CD4-positive, alpha-beta T cell (primary cell): ENCODE data around the gene ESYT1. TPM values are rescaled to one million over a fixed set of nuclear protein-coding genes. Genes with fewer than 3 reads are reported as not detected.

Source experiments
- ATAC-seq: fragments of 200-7000 bp; cut with Tn5 transposase; one replicate; pipeline ENCODE4 v1.10.0; 2022; ENCODE audit warnings: mild to moderate bottlenecking; ENCODE audit not compliant: poor library complexity
- CTCF ChIA-PET: fragments of 350-600 bp; sonication (Branson Sonifier 250); formaldehyde crosslinking; loops from one replicate; lab custom pipeline; 2021; ENCODE audit warnings: antibody characterized with exemption, inconsistent platforms; lab: Charles Lee
- POLR2A ChIA-PET: fragments of 350-600 bp; sonication (Branson Sonifier 250); formaldehyde crosslinking; loops from one replicate; lab custom pipeline; 2021; ENCODE audit warnings: antibody characterized with exemption, inconsistent platforms; lab: Charles Lee
- DNase-seq, 14 experiments: peaks; one replicate each; pipeline ENCODE4 v3.0.0-alpha.2; 2013 to 2020; ENCODE audit warnings: mixed read lengths in 2 of 14
- H3K27ac ChIP-seq, 2 donors: one replicate each; pipeline versions ENCODE4 v1.5.1 to v1.7.0; 2013; ENCODE audit warnings: low read length in 2 of 2, low read depth in 1 of 2, mild to moderate bottlenecking in 1 of 2
- H3K27me3 ChIP-seq, 2 experiments: 1 replicate in 1 of 2; 2 replicates in 1 of 2; pipeline versions ENCODE4 v1.6.1 to v1.7.0; 2013; ENCODE audit warnings: low read length in 2 of 2, control low read depth in 1 of 2, mild to moderate bottlenecking in 1 of 2, moderate library complexity in 1 of 2; ENCODE audit not compliant: insufficient read depth in 2 of 2, control insufficient read depth in 1 of 2
- H3K36me3 ChIP-seq: one replicate; pipeline ENCODE4 v1.6.1; 2013; ENCODE audit warnings: low read length, control low read depth; ENCODE audit not compliant: insufficient read depth
- H3K4me1 ChIP-seq: one replicate; pipeline ENCODE4 v1.6.1; 2013; ENCODE audit warnings: low read length, control low read depth; ENCODE audit not compliant: insufficient read depth
- H3K4me3 ChIP-seq: one replicate; pipeline ENCODE4 v1.5.1; 2013; ENCODE audit warnings: mild to moderate bottlenecking, low read length, moderate library complexity
- H3K9me3 ChIP-seq, 2 experiments: 1 replicate in 1 of 2; 2 replicates in 1 of 2; pipeline versions ENCODE4 v1.6.1 to v1.7.0; 2013; ENCODE audit warnings: low read length in 2 of 2, mild to moderate bottlenecking in 2 of 2, control low read depth in 1 of 2, moderate library complexity in 1 of 2; ENCODE audit not compliant: control insufficient read depth in 1 of 2, insufficient read depth in 1 of 2
- H3K27ac Mint-ChIP-seq: one replicate; pipeline ENCODE4 v1.8.0; 2020; ENCODE audit warnings: mixed read lengths
- H3K27me3 Mint-ChIP-seq: one replicate; pipeline ENCODE4 v1.8.0; 2021; ENCODE audit warnings: mixed read lengths
- H3K36me3 Mint-ChIP-seq: one replicate; pipeline ENCODE4 v1.8.0; 2021; ENCODE audit warnings: low read depth, mixed read lengths
- H3K4me1 Mint-ChIP-seq: one replicate; pipeline ENCODE4 v1.8.0; 2021; ENCODE audit warnings: low read depth, mixed read lengths
- H3K4me3 Mint-ChIP-seq: one replicate; pipeline ENCODE4 v1.8.0; 2020; ENCODE audit warnings: mild to moderate bottlenecking, mixed read lengths
- H3K9me3 Mint-ChIP-seq: one replicate; pipeline ENCODE4 v1.8.0; 2020; ENCODE audit warnings: mixed read lengths
- intact Hi-C, 2 experiments: fragments of 100-400 bp; cut with DNase I in 1 of 2; cut with micrococcal nuclease in 1 of 2; formaldehyde crosslinking; loops; one replicate each; pipeline versions ENCODE4 v1.15.1 to v1.9.0; 2023 to 2025; cut with DNase I, micrococcal nuclease
- total RNA-seq, 174 experiments: library from RNA in 2 of 174; stranded (reverse) in 2 of 174; gene quantifications; one replicate each; pipeline ENCODE4 v1.2.3 and lab custom pipeline; 2021 to 2026
- TF ChIP-seq, protein P1 (sequence below): fragments of 200-600 bp; IDR thresholded peaks from one replicate; pipeline ENCODE4 v1.8.0; 2022; ENCODE audit warnings: antibody characterized with exemption, mild to moderate bottlenecking

The ESYT1 gene
- total RNA-seq, 2 experiments from 2014 or later: 88.5 to 90.3 TPM

- no peaks in the 10 kb centered on the region for H3K27me3 Mint-ChIP-seq
- ATAC-seq (no peak), DNase-seq (no peak)
- peaks cover 10% of the 10 kb centered on the region for H3K36me3 Mint-ChIP-seq
- intact Hi-C loops: loop anchor here (2.0 to 5.0 kb wide), 4 partner anchors 16 to 36 kb away; partner anchors contain the start of genes SMARCC2 (in 2 of the 2), RPL41 (in 1 of the 2) and ZC3H10 (in 1 of the 2)
- peaks cover 33% of the 10 kb centered on the region for H3K4me1 Mint-ChIP-seq
- Histone ChIP-seq H3K4me1 (peaks cover 35% of the 10 kb centered on the region), H3K36me3 (peaks cover 4% of the 10 kb centered on the region), H3K4me3 (peak overlapping the region; percentile 76), H3K27ac (peak overlapping the region in 1 of 2 donors; percentile 87), H3K27me3 (no peaks in the 10 kb centered on the region), H3K9me3 (no peaks in the 10 kb centered on the region)
- peak overlapping the region; percentile 94 for H3K27ac Mint-ChIP-seq
- ChIA-PET CTCF (no interaction called here), POLR2A (interaction anchor here (1.7 kb wide), 1 partner anchor 24 kb away, joined by 50 read pairs; the partner anchor contains the start of gene ESYT1)
- no peaks in the 10 kb centered on the region for H3K9me3 Mint-ChIP-seq
- TF ChIP-seq, protein P1, sequence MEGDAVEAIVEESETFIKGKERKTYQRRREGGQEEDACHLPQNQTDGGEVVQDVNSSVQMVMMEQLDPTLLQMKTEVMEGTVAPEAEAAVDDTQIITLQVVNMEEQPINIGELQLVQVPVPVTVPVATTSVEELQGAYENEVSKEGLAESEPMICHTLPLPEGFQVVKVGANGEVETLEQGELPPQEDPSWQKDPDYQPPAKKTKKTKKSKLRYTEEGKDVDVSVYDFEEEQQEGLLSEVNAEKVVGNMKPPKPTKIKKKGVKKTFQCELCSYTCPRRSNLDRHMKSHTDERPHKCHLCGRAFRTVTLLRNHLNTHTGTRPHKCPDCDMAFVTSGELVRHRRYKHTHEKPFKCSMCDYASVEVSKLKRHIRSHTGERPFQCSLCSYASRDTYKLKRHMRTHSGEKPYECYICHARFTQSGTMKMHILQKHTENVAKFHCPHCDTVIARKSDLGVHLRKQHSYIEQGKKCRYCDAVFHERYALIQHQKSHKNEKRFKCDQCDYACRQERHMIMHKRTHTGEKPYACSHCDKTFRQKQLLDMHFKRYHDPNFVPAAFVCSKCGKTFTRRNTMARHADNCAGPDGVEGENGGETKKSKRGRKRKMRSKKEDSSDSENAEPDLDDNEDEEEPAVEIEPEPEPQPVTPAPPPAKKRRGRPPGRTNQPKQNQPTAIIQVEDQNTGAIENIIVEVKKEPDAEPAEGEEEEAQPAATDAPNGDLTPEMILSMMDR: no peak
- H3K4me3 Mint-ChIP-seq: peak overlapping the region; percentile 94
Observed at GRCh38 chr12:56152756-56153677, 24.9 kb downstream of the ESYT1 start.

GRCh38 chr12:56153678-56154065 is 25.6 kb downstream of the ESYT1 start:
- TF ChIP-seq, protein P1: no peak
- H3K4me3 Mint-ChIP-seq: peak overlapping the region; percentile 51
- intact Hi-C loops: loop anchor here (2.0 to 5.0 kb wide), 4 partner anchors 17 to 36 kb away; partner anchors contain the start of genes SMARCC2 (in 2 of the 2), RPL41 (in 1 of the 2) and ZC3H10 (in 1 of the 2)
- ChIA-PET POLR2A (interaction anchor here (1.1 kb wide), 1 partner anchor 25 kb away, joined by 6 read pairs; the partner anchor contains the start of gene ESYT1), CTCF (no interaction called here)
- H3K27ac Mint-ChIP-seq: peak overlapping the region; percentile 94
- H3K4me1 Mint-ChIP-seq: peaks cover 37% of the 10 kb centered on the region
- DNase-seq (no peak), ATAC-seq (no peak)
- Histone ChIP-seq H3K27ac (no peak overlapping the region), H3K9me3 (no peaks in the 10 kb centered on the region), H3K4me1 (peaks cover 36% of the 10 kb centered on the region), H3K36me3 (peaks cover 4% of the 10 kb centered on the region), H3K4me3 (no peak overlapping the region), H3K27me3 (no peaks in the 10 kb centered on the region)
- H3K27me3 Mint-ChIP-seq: no peaks in the 10 kb centered on the region
- peaks cover 15% of the 10 kb centered on the region for H3K36me3 Mint-ChIP-seq
- H3K9me3 Mint-ChIP-seq: no peaks in the 10 kb centered on the region

- H3K9me3 Mint-ChIP-seq: no peaks in the 10 kb centered on the region
Observed at GRCh38 chr12:56154246-56154771, 26.2 kb downstream of the ESYT1 start.

More at GRCh38 chr12:56154246-56154771, 26.2 kb downstream of the ESYT1 start:
- peaks cover 6% of the 10 kb centered on the region for H3K36me3 ChIP-seq
- TF ChIP-seq, protein P1: no peak
- H3K27ac Mint-ChIP-seq: no peak overlapping the region
- H3K4me1 ChIP-seq: peaks cover 42% of the 10 kb centered on the region
- ATAC-seq (no peak), DNase-seq (no peak)
- H3K27me3 Mint-ChIP-seq: no peaks in the 10 kb centered on the region
- peaks cover 21% of the 10 kb centered on the region for H3K36me3 Mint-ChIP-seq
- peak overlapping the region; percentile 55 for H3K4me3 Mint-ChIP-seq
- H3K9me3 ChIP-seq: no peaks in the 10 kb centered on the region
- intact Hi-C loops: loop anchor here (5.0 kb wide), 2 partner anchors 33 to 37 kb away; partner anchors contain the start of genes RPL41 (in 1 of the 2), SMARCC2 (in 1 of the 2) and ZC3H10 (in 1 of the 2)
- ChIA-PET POLR2A (interaction anchor here (0.9 to 1.6 kb wide), 4 partner anchors 11 to 36 kb away, joined by 3 to 6 read pairs (median 4); partner anchors contain the start of genes ESYT1, SMARCC2 and ZC3H10), CTCF (interaction anchor here (1.2 kb wide), 1 partner anchor 28 kb away, joined by 7 read pairs; no protein-coding TSS in a partner anchor)
- no peak overlapping the region for H3K27ac ChIP-seq
- H3K27me3 ChIP-seq: no peaks in the 10 kb centered on the region
- H3K4me1 Mint-ChIP-seq: peaks cover 43% of the 10 kb centered on the region
- H3K4me3 ChIP-seq: no peak overlapping the region
